ENCODE results near the gene EPB41L1. TPM values are rescaled to one million over a fixed set of nuclear protein-coding genes. Genes with fewer than 3 reads are reported as not detected.
A peak's percentile ranks its signal among the peaks of the same experiment; 100 is the strongest.

Gene EPB41L1
- total RNA-seq, 1 experiment from 2014 or later, result 129 TPM

- BruUV-seq (replicated peaks), result no TSS peak
- intact Hi-C loops (cut with micrococcal nuclease; ENCODE audit: unreplicated experiment), result no loop called here
- no peak for TF ChIP-seq CTCF (IDR thresholded peaks at IDR 0.05; ENCODE audit: insufficient read depth in 1 of 2, low read depth in 1 of 2, low read length in 1 of 2, severe bottlenecking in 1 of 2, unreplicated experiment in 1 of 2)
- Histone ChIP-seq H3K27me3 (replicated peaks; ENCODE audit: control insufficient read depth, insufficient read depth, low read length) (no peaks in the 10 kb centered on the region; the same call in 1 of the 2 replicates), H3K36me3 (ENCODE audit: control insufficient read depth, insufficient read depth, low read length) (no peaks in the 10 kb centered on the region), H3K9me3 (no peaks in the 10 kb centered on the region), H3K4me1 (no peaks in the 10 kb centered on the region), H3K4me3 (ENCODE audit: low read depth, low read length) (no peak overlapping the region)
- Mint-ChIP-seq H3K36me3 (ENCODE audit: insufficient read depth, unreplicated experiment) (no peaks in the 10 kb centered on the region), H3K27ac (ENCODE audit: unreplicated experiment) (no peak overlapping the region), H3K4me3 (ENCODE audit: unreplicated experiment) (no peak overlapping the region), H3K27me3 (ENCODE audit: insufficient read depth, unreplicated experiment) (peaks cover 16% of the 10 kb centered on the region), H3K4me1 (ENCODE audit: low read depth, unreplicated experiment) (no peaks in the 10 kb centered on the region), H3K9me3 (ENCODE audit: unreplicated experiment) (no peaks in the 10 kb centered on the region)
- POLR2A ChIA-PET, result no interaction called here
- CTCF ChIA-PET, result interaction anchor here (0.6 to 4.7 kb wide), 3 partner anchors 165 to 276 kb away, joined by 3 to 59 read pairs (median 10); no protein-coding TSS in a partner anchor
- no peak for DNase-seq
Measured at GRCh38 chr20:36275011-36275410, 120.5 kb downstream of the EPB41L1 start.

- Mint-ChIP-seq H3K36me3 (ENCODE audit: insufficient read depth, unreplicated experiment) (no peaks in the 10 kb centered on the region), H3K9me3 (ENCODE audit: unreplicated experiment) (no peaks in the 10 kb centered on the region), H3K4me1 (ENCODE audit: low read depth, unreplicated experiment) (no peaks in the 10 kb centered on the region), H3K27me3 (ENCODE audit: insufficient read depth, unreplicated experiment) (peaks cover 21% of the 10 kb centered on the region), H3K27ac (ENCODE audit: unreplicated experiment) (no peak overlapping the region), H3K4me3 (ENCODE audit: unreplicated experiment) (no peak overlapping the region)
- Histone ChIP-seq H3K4me3 (ENCODE audit: low read depth, low read length) (no peak overlapping the region), H3K4me1 (no peaks in the 10 kb centered on the region), H3K36me3 (ENCODE audit: control insufficient read depth, insufficient read depth, low read length) (no peaks in the 10 kb centered on the region), H3K27me3 (replicated peaks; ENCODE audit: control insufficient read depth, insufficient read depth, low read length) (no peaks in the 10 kb centered on the region; the same call in 1 of the 2 replicates), H3K9me3 (no peaks in the 10 kb centered on the region)
- peak in 1 of 2 experiments; percentile 42 for DNase-seq
- POLR2A ChIA-PET, result no interaction called here
- no peak for TF ChIP-seq CTCF (IDR thresholded peaks at IDR 0.05; ENCODE audit: insufficient read depth in 1 of 2, low read depth in 1 of 2, low read length in 1 of 2, severe bottlenecking in 1 of 2, unreplicated experiment in 1 of 2)
- intact Hi-C loops (cut with micrococcal nuclease; ENCODE audit: unreplicated experiment), result no loop called here
- CTCF ChIA-PET, result no interaction called here
- BruUV-seq (replicated peaks), result no TSS peak
Measured at GRCh38 chr20:36275441-36276189, 121.1 kb downstream of the EPB41L1 start.

- peak in 1 of 2 experiments; percentile 43 for DNase-seq
- no peak overlapping the region for H3K27ac Mint-ChIP-seq (ENCODE audit: unreplicated experiment)
- no TSS peak for BruUV-seq (replicated peaks)
- intact Hi-C loops (cut with micrococcal nuclease; ENCODE audit: unreplicated experiment), result no loop called here
- Histone ChIP-seq H3K36me3 (ENCODE audit: control insufficient read depth, insufficient read depth, low read length) (no peaks in the 10 kb centered on the region), H3K27me3 (replicated peaks; ENCODE audit: control insufficient read depth, insufficient read depth, low read length) (no peaks in the 10 kb centered on the region; the same call in 1 of the 2 replicates), H3K9me3 (no peaks in the 10 kb centered on the region), H3K4me1 (no peaks in the 10 kb centered on the region), H3K4me3 (ENCODE audit: low read depth, low read length) (no peak overlapping the region)
- no peak for TF ChIP-seq CTCF (IDR thresholded peaks at IDR 0.05; ENCODE audit: insufficient read depth in 1 of 2, low read depth in 1 of 2, low read length in 1 of 2, severe bottlenecking in 1 of 2, unreplicated experiment in 1 of 2)
- H3K4me3 Mint-ChIP-seq (ENCODE audit: unreplicated experiment), result no peak overlapping the region
- no peaks in the 10 kb centered on the region for H3K9me3 Mint-ChIP-seq (ENCODE audit: unreplicated experiment)
- no peaks in the 10 kb centered on the region for H3K36me3 Mint-ChIP-seq (ENCODE audit: insufficient read depth, unreplicated experiment)
- peaks cover 34% of the 10 kb centered on the region for H3K27me3 Mint-ChIP-seq (ENCODE audit: insufficient read depth, unreplicated experiment)
- ChIA-PET CTCF (interaction anchor here (0.8 kb wide), 1 partner anchor 9 kb away, joined by 3 read pairs; no protein-coding TSS in a partner anchor), POLR2A (no interaction called here)
- no peaks in the 10 kb centered on the region for H3K4me1 Mint-ChIP-seq (ENCODE audit: low read depth, unreplicated experiment)
Measured at GRCh38 chr20:36277546-36277945, 123.0 kb downstream of the EPB41L1 start.
